ENCODE measurements around the gene ANKRD11. TPM values are rescaled to one million over a fixed set of nuclear protein-coding genes. Genes with fewer than 3 reads are reported as not detected.

ANKRD11 gene
- polyA plus RNA-seq, 3 donors: 3.2 to 62.4 (median 5.4) TPM

DNA sequence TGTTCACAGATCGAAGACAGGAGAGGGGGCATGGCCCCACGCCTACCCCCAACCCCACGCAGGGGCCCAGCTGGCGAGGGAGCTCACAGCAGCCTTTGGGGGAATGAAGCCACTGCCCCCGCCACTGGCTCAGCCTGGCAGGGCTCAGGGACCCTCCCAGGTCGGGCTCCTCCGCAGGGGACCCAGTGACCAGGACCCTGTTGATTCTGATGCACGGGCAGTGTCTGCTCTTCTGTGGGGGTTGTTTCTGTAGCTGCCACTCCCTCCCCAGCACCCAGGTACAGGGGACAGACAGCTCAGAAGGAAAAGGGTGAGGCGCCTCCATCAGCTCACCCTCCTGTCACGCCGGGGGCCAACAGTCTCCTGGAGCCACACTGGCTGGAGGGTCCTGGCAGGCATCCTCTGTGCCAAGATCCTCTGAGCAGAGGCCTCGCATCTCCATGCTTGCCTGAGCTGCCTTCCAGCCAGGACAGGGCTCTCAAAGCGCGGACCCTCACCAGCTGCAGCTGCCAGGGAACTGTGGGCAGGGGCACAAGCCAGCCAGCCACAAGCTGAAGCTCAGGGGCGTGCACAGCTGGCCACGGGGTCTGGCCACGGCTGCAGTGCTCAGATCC is 223.7 kb downstream of the ANKRD11 start:
- DNase-seq: no peak
- Histone ChIP-seq H3K36me3 (replicated peaks in 1 of 2; ENCODE audit: control insufficient read depth in 1 of 2, insufficient read depth in 2 of 2, low read length in 2 of 2) (peaks cover 46 to 58% of the 10 kb centered on the region in 2 donors), H3K9me3 (replicated peaks in 1 of 2; ENCODE audit: control insufficient read depth in 1 of 2, insufficient read depth in 1 of 2, low read length in 2 of 2) (no peaks in the 10 kb centered on the region), H3K27me3 (ENCODE audit: control insufficient read depth in 2 of 2, insufficient read depth in 2 of 2, low read length in 2 of 2) (no peaks in the 10 kb centered on the region), H3K27ac (ENCODE audit: low read depth in 1 of 2, low read length in 2 of 2) (no peak overlapping the region), H3K79me2 (ENCODE audit: insufficient read depth, low read length) (no peaks in the 10 kb centered on the region), H3K4me3 (replicated peaks in 1 of 3; ENCODE audit: low read depth in 2 of 3, low read length in 3 of 3) (no peak overlapping the region), H3K9ac (ENCODE audit: insufficient read depth, low read length, poor library complexity, severe bottlenecking) (no peak overlapping the region), H3K4me1 (ENCODE audit: control insufficient read depth in 1 of 2, insufficient read depth in 2 of 2, low read length in 2 of 2) (no peaks in the 10 kb centered on the region), H2AFZ (ENCODE audit: insufficient read depth, low read depth, low read length, poor library complexity, severe bottlenecking) (no peak overlapping the region), H3K4me2 (replicated peaks; ENCODE audit: extremely low read depth, low read length, poor library complexity, severe bottlenecking) (no peak overlapping the region), H4K20me1 (ENCODE audit: insufficient read depth, low read length) (peaks cover 39% of the 10 kb centered on the region)
- Mint-ChIP-seq H3K9me3 (peaks cover 0 to 16% (median 7%) of the 10 kb centered on the region in 7 donors), H3K27me3 (ENCODE audit: low read depth in 3 of 3) (peaks cover 0 to 3% (median 0%) of the 10 kb centered on the region in 3 donors), H3K36me3 (peaks cover 47 to 57% of the 10 kb centered on the region in 2 donors), H3K4me1 (peaks cover 4% of the 10 kb centered on the region), H3K4me3 (no peak overlapping the region), H3K27ac (peak overlapping the region in 2 of 7 donors; percentile 18 to 30)
- WGBS (ENCODE audit: insufficient coverage): 93% methylated on average over 14 of the region's 17 CpGs
- TF ChIP-seq, protein P1, sequence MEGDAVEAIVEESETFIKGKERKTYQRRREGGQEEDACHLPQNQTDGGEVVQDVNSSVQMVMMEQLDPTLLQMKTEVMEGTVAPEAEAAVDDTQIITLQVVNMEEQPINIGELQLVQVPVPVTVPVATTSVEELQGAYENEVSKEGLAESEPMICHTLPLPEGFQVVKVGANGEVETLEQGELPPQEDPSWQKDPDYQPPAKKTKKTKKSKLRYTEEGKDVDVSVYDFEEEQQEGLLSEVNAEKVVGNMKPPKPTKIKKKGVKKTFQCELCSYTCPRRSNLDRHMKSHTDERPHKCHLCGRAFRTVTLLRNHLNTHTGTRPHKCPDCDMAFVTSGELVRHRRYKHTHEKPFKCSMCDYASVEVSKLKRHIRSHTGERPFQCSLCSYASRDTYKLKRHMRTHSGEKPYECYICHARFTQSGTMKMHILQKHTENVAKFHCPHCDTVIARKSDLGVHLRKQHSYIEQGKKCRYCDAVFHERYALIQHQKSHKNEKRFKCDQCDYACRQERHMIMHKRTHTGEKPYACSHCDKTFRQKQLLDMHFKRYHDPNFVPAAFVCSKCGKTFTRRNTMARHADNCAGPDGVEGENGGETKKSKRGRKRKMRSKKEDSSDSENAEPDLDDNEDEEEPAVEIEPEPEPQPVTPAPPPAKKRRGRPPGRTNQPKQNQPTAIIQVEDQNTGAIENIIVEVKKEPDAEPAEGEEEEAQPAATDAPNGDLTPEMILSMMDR (IDR thresholded peaks at IDR 0.05): no peak
- intact Hi-C loops (cut with micrococcal nuclease): no loop called here

- H3K4me3 ChIP-seq (replicated peaks in 1 of 3; ENCODE audit: low read depth in 2 of 3, low read length in 3 of 3): no peak overlapping the region
- no peak overlapping the region for H3K4me2 ChIP-seq (replicated peaks; ENCODE audit: extremely low read depth, low read length, poor library complexity, severe bottlenecking)
- H3K9me3 Mint-ChIP-seq: peaks cover 0 to 16% (median 7%) of the 10 kb centered on the region in 7 donors
- H3K27ac ChIP-seq (ENCODE audit: low read depth in 1 of 2, low read length in 2 of 2): no peak overlapping the region
- H3K4me1 Mint-ChIP-seq: peaks cover 6% of the 10 kb centered on the region
- H3K36me3 ChIP-seq (replicated peaks in 1 of 2; ENCODE audit: control insufficient read depth in 1 of 2, insufficient read depth in 2 of 2, low read length in 2 of 2): peaks cover 37 to 48% of the 10 kb centered on the region in 2 donors
- 92% methylated on average over 20 of the region's 21 CpGs for WGBS (ENCODE audit: insufficient coverage)
- TF ChIP-seq, protein P1 (IDR thresholded peaks at IDR 0.05): no peak
- H3K27me3 Mint-ChIP-seq (ENCODE audit: low read depth in 3 of 3): peaks cover 0 to 3% (median 0%) of the 10 kb centered on the region in 3 donors
- H3K27me3 ChIP-seq (ENCODE audit: control insufficient read depth in 2 of 2, insufficient read depth in 2 of 2, low read length in 2 of 2): no peaks in the 10 kb centered on the region
- H3K36me3 Mint-ChIP-seq: peaks cover 39 to 47% of the 10 kb centered on the region in 2 donors
- no peak overlapping the region for H3K27ac Mint-ChIP-seq
- peaks cover 30% of the 10 kb centered on the region for H4K20me1 ChIP-seq (ENCODE audit: insufficient read depth, low read length)
- H3K9ac ChIP-seq (ENCODE audit: insufficient read depth, low read length, poor library complexity, severe bottlenecking): no peak overlapping the region
- no peak overlapping the region for H2AFZ ChIP-seq (ENCODE audit: insufficient read depth, low read depth, low read length, poor library complexity, severe bottlenecking)
- no peaks in the 10 kb centered on the region for H3K4me1 ChIP-seq (ENCODE audit: control insufficient read depth in 1 of 2, insufficient read depth in 2 of 2, low read length in 2 of 2)
- no peaks in the 10 kb centered on the region for H3K79me2 ChIP-seq (ENCODE audit: insufficient read depth, low read length)
- no peak for DNase-seq
- H3K9me3 ChIP-seq (replicated peaks in 1 of 2; ENCODE audit: control insufficient read depth in 1 of 2, insufficient read depth in 1 of 2, low read length in 2 of 2): no peaks in the 10 kb centered on the region
- no peak overlapping the region for H3K4me3 Mint-ChIP-seq
- intact Hi-C loops (cut with micrococcal nuclease): no loop called here
Measured at GRCh38 chr16:89265647-89266046, 224.7 kb downstream of the ANKRD11 start.

All from CD14-positive monocyte (primary cell).